Measurements from ENCODE around the gene CAT. TPM values are rescaled to one million over a fixed set of nuclear protein-coding genes. Genes with fewer than 3 reads are reported as not detected.

The CAT gene
- total RNA-seq = 100 to 1,000 TPM in 1 of 2 donors, 10 to 100 TPM in 1; 98.8 to 148 TPM

DNA sequence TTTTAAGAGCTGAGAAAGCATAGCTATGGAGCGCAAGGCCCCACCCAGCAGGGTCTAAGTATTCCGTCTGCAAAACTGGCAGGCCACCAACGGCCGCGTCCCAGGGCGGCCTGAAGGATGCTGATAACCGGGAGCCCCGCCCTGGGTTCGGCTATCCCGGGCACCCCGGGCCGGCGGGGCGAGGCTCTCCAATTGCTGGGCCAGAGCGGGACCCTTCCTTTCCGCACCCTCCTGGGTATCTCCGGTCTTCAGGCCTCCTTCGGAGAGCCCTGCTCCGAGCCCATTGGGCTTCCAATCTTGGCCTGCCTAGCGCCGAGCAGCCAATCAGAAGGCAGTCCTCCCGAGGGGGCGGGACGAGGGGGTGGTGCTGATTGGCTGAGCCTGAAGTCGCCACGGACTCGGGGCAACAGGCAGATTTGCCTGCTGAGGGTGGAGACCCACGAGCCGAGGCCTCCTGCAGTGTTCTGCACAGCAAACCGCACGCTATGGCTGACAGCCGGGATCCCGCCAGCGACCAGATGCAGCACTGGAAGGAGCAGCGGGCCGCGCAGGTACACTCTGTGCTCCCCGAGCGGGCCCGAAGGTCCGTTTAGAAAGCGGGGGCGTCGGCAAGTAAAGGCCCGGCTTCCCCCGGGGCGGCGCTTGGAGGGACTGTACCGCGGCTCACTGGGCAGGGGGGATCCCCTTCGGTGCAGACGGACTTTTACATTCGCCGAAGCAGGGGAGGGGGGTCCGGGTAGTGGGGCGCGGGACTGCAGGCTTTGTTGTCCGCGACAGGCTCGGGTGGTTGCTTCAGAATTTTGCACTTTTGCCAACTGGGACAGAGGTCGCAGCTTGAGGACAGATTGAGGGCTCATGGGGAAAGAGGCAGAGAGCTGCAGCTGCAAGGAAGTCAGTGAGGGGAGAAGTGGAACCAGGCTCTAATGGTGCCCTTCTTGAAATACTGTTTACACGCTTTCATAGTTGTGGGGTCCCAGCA is at the start of gene CAT:
Gene CAT, plus strand, starts transcription at position 406 of the 979 bp plus-strand sequence. Its CDS starts 80 bp downstream, at position 486.
- intact Hi-C loops (cut with DNase I) = no loop called here
- Histone ChIP-seq H3K9me3 (no peaks in the 10 kb centered on the region), H3K36me3 (replicated peaks in 1 of 2; ENCODE audit: insufficient read depth in 1 of 2, low read depth in 2 of 2) (no peaks in the 10 kb centered on the region), H3K27ac (peak within 1 kb of the TSS; percentile 97), H3K4me1 (peaks cover 45% of the 10 kb centered on the region), H3K4me3 (peak within 1 kb of the TSS; percentile 90 to 92), H3K27me3 (no peaks in the 10 kb centered on the region)
- TF ChIP-seq, protein P1, sequence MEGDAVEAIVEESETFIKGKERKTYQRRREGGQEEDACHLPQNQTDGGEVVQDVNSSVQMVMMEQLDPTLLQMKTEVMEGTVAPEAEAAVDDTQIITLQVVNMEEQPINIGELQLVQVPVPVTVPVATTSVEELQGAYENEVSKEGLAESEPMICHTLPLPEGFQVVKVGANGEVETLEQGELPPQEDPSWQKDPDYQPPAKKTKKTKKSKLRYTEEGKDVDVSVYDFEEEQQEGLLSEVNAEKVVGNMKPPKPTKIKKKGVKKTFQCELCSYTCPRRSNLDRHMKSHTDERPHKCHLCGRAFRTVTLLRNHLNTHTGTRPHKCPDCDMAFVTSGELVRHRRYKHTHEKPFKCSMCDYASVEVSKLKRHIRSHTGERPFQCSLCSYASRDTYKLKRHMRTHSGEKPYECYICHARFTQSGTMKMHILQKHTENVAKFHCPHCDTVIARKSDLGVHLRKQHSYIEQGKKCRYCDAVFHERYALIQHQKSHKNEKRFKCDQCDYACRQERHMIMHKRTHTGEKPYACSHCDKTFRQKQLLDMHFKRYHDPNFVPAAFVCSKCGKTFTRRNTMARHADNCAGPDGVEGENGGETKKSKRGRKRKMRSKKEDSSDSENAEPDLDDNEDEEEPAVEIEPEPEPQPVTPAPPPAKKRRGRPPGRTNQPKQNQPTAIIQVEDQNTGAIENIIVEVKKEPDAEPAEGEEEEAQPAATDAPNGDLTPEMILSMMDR (IDR thresholded peaks at IDR 0.05) = no peak
- peak; percentile 90 to 97 (median 94) for TF ChIP-seq POLR2A (IDR thresholded peaks at IDR 0.05)
- WGBS, 2 donors = 1% methylated on average over 19 to 62 of the region's 62 CpGs
- ATAC-seq = peak; percentile 98
- peak; percentile 98 for DNase-seq

DNA sequence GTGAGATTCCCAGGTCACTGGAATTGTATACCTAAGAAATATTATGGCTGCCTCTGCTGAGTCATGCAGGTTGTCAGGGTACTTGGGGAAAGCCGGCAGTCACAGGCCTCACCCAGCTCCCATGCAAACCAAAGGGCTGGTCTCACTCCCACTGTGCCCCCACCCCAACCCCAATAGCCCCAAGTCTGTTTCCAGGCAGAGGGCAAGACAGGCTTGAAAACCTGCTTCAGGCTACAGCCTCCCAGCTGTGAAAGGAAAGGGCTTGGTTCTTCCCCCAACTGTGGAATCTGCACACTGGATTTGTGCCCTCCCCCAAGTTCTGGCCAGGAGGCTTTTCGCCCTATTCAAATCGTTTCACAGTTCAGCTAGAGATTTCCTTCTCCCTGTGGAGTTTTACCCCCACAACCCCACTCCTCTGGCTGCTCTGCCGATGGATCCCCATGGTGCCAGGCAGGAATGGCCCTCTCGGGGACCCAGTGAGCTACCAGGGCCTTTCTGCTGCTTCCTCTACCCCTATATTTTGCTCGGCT is 43.9 kb upstream of the CAT start:
- H3K4me1 ChIP-seq = no peaks in the 10 kb centered on the region
- TF ChIP-seq POLR2A (IDR thresholded peaks at IDR 0.05) = no peak
- TF ChIP-seq, protein P1 (IDR thresholded peaks at IDR 0.05) = no peak
- WGBS, 2 donors = 70 to 80% methylated on average over 6 of the region's 6 CpGs
- H3K36me3 ChIP-seq (replicated peaks in 1 of 2; ENCODE audit: insufficient read depth in 1 of 2, low read depth in 2 of 2) = no peaks in the 10 kb centered on the region
- no peak overlapping the region for H3K27ac ChIP-seq
- ATAC-seq (no peak), DNase-seq (no peak)
- intact Hi-C loops (cut with DNase I) = no loop called here
- H3K4me3 ChIP-seq = no peak overlapping the region
- H3K27me3 ChIP-seq = no peaks in the 10 kb centered on the region
- no peaks in the 10 kb centered on the region for H3K9me3 ChIP-seq

DNA sequence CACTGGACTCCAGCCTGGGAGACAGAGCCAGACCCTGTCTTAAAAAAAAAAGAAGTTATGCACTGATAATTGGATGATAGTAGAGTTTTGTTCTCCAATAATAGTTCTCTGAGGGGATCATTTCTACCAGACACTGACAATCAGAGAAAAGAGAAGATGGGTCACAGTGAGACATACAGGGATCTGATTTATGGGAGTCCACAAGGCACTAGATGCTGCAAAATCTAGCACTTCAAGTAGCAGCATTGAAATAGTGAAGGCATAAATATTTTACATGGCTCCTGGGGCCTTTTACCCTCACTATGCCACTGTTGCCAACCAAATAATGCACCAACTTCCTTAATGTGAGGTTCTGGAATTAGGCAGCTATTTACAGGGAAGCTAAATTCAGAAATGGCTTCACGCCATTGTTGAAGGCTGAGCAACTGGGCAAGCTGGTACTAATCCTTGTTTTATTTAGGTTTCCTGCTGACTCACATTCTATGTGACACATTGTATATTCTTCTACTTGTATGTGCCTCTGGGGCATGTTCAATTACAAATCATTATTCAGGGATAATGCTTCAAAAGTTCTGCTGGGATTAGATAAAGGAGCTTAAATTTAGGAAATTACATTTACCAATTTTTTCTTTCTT is 42.7 kb upstream of the CAT start:
- intact Hi-C loops (cut with DNase I) = no loop called here
- Histone ChIP-seq H3K4me3 (no peak overlapping the region), H3K4me1 (no peaks in the 10 kb centered on the region), H3K27ac (no peak overlapping the region), H3K36me3 (replicated peaks in 1 of 2; ENCODE audit: insufficient read depth in 1 of 2, low read depth in 2 of 2) (no peaks in the 10 kb centered on the region), H3K9me3 (no peaks in the 10 kb centered on the region), H3K27me3 (no peaks in the 10 kb centered on the region)
- DNase-seq (no peak), ATAC-seq (no peak)
- TF ChIP-seq, protein P1 (IDR thresholded peaks at IDR 0.05) = no peak
- TF ChIP-seq POLR2A (IDR thresholded peaks at IDR 0.05) = no peak
- 84 to 94% methylated on average over 1 of the region's 1 CpG for WGBS, 2 donors

DNA sequence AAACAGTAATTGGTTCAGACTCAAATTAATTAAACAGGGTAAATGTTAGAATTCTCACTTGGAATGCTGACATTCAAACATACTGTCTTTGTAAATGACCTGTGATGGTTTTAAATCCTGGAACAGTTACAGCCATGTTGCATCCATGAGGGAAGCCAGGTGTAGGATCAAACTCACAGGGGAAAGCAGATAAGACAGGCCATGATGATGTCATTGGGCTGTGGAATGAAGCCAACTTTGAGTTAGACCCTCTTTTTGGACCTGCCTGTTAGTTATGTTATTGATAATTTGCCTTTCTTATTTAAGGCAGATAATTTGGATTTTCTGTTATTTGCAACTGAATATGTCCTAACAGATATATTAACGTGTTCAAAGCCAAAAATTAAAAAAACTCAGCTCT is 41.6 kb upstream of the CAT start:
- no peak for ATAC-seq
- WGBS, 2 donors = 63 to 78% methylated on average over 1 of the region's 1 CpG

More for the DNA sequence above, 41.6 kb upstream of the CAT start:
- no peak for TF ChIP-seq POLR2A (IDR thresholded peaks at IDR 0.05)
- TF ChIP-seq, protein P1 (IDR thresholded peaks at IDR 0.05) = no peak
- Histone ChIP-seq H3K4me1 (no peaks in the 10 kb centered on the region), H3K36me3 (replicated peaks in 1 of 2; ENCODE audit: insufficient read depth in 1 of 2, low read depth in 2 of 2) (no peaks in the 10 kb centered on the region), H3K9me3 (no peaks in the 10 kb centered on the region), H3K4me3 (no peak overlapping the region), H3K27ac (no peak overlapping the region), H3K27me3 (no peaks in the 10 kb centered on the region)
- no peak for DNase-seq
- intact Hi-C loops (cut with DNase I) = no loop called here

Measured in body of pancreas (tissue), 4 donors.